ENCODE results near the gene FHOD3. TPM values are rescaled to one million over a fixed set of nuclear protein-coding genes. Genes with fewer than 3 reads are reported as not detected.

FHOD3 gene
- total and polyA plus RNA-seq, 2 of the 13 experiments (the other 11 are each of a cell fraction or from before 2014, with no cell fraction given), result 0.07 TPM; not detected in 1

DNA sequence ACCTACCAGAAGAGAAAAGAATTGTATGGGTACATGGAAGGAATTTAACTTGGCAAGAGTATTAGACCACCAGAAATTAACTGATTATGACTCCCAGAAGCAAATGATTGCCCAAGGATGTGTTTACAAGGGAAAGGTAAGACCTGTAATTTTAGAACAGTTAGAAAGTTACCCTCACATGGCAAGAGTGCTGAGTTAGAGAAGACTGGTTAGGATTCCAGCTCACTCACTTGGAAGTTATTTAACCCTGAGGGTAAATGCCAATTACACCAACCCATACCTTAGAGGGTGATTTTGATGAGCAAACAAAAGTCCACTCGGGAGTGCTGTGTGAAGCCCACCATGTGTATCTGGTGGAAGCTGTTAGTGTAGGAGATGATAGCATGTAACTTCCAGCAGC lies 361.1 kb downstream of the FHOD3 start:
- DNase-seq (ENCODE audit: low spot score), result no peak
- Histone ChIP-seq H2AFZ (ENCODE audit: low read length) (no peak overlapping the region), H4K20me1 (ENCODE audit: insufficient read depth, low read length) (no peaks in the 10 kb centered on the region), H3K4me2 (ENCODE audit: low read depth, low read length) (no peak overlapping the region), H3K27ac (ENCODE audit: extremely low read length, insufficient read depth, low read length) (no peak overlapping the region), H3K4me1 (ENCODE audit: insufficient read depth, low read length) (no peaks in the 10 kb centered on the region), H3K4me3 (replicated peaks in 1 of 3; ENCODE audit: insufficient read depth in 1 of 3, low read depth in 2 of 3, low read length in 3 of 3) (no peak overlapping the region), H3K9ac (ENCODE audit: insufficient read depth, low read depth, low read length) (no peak overlapping the region), H3K9me3 (ENCODE audit: low read length) (no peaks in the 10 kb centered on the region), H3K27me3 (ENCODE audit: control insufficient read depth in 1 of 2, insufficient read depth in 2 of 2, low read length in 2 of 2) (peaks cover 2 to 11% of the 10 kb centered on the region in 2 experiments; a peak in 3 of 5 replicates), H3K79me2 (ENCODE audit: insufficient read depth, low read length) (no peaks in the 10 kb centered on the region), H3K36me3 (replicated peaks in 1 of 2; ENCODE audit: control insufficient read depth in 1 of 2, insufficient read depth in 2 of 2, low read length in 2 of 2) (no peaks in the 10 kb centered on the region)
- CTCF ChIA-PET (ENCODE audit: low intra/inter-chr PET ratio, low total read pairs), result no interaction called here
- in situ Hi-C loops (cut with HindIII; ENCODE audit: extremely low pct_ligation_motif_present, low pct_unique_long_range_greater_than_20kb) (no loop called here), intact Hi-C loops (cut with micrococcal nuclease; ENCODE audit: unreplicated experiment) (no loop called here)
- POLR2A ChIA-PET, result no interaction called here
- no TSS peak for BruUV-seq (replicated peaks)
- FAIRE-seq, result no peak
- no peak for ATAC-seq
- 0% methylated on average over 1 of the region's 1 CpG for WGBS (ENCODE audit: low lambda C conversion rate)
- TF ChIP-seq, protein P1, sequence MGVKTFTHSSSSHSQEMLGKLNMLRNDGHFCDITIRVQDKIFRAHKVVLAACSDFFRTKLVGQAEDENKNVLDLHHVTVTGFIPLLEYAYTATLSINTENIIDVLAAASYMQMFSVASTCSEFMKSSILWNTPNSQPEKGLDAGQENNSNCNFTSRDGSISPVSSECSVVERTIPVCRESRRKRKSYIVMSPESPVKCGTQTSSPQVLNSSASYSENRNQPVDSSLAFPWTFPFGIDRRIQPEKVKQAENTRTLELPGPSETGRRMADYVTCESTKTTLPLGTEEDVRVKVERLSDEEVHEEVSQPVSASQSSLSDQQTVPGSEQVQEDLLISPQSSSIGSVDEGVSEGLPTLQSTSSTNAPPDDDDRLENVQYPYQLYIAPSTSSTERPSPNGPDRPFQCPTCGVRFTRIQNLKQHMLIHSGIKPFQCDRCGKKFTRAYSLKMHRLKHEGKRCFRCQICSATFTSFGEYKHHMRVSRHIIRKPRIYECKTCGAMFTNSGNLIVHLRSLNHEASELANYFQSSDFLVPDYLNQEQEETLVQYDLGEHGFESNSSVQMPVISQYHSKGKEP (CRISPR knock-in tag; IDR thresholded peaks at IDR 0.05), result no peak
- TF ChIP-seq, protein P2, sequence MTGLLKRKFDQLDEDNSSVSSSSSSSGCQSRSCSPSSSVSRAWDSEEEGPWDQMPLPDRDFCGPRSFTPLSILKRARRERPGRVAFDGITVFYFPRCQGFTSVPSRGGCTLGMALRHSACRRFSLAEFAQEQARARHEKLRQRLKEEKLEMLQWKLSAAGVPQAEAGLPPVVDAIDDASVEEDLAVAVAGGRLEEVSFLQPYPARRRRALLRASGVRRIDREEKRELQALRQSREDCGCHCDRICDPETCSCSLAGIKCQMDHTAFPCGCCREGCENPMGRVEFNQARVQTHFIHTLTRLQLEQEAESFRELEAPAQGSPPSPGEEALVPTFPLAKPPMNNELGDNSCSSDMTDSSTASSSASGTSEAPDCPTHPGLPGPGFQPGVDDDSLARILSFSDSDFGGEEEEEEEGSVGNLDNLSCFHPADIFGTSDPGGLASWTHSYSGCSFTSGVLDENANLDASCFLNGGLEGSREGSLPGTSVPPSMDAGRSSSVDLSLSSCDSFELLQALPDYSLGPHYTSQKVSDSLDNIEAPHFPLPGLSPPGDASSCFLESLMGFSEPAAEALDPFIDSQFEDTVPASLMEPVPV (CRISPR knock-in tag; IDR thresholded peaks at IDR 0.05), result no peak
- TF ChIP-seq ZNF335 (CRISPR knock-in tag; IDR thresholded peaks at IDR 0.05) (no peak), ZC3H4 (CRISPR knock-in tag; IDR thresholded peaks at IDR 0.05; ENCODE audit: borderline replicate concordance) (no peak), CEBPG (CRISPR knock-in tag; IDR thresholded peaks at IDR 0.05) (no peak), CHD2 (IDR thresholded peaks at IDR 0.05; ENCODE audit: low read depth, low read length) (no peak), ZNF205 (CRISPR knock-in tag; IDR thresholded peaks at IDR 0.05) (no peak), EP300 (IDR thresholded peaks at IDR 0.05; ENCODE audit: low read depth in 2 of 2, low read length in 2 of 2) (no peak), EP300 (CRISPR knock-in tag; IDR thresholded peaks at IDR 0.05; ENCODE audit: borderline replicate concordance) (no peak), ZNF607 (CRISPR knock-in tag; IDR thresholded peaks at IDR 0.05; ENCODE audit: borderline replicate concordance) (no peak), RORA (CRISPR knock-in tag; IDR thresholded peaks at IDR 0.05) (no peak), ZBTB20 (CRISPR knock-in tag; IDR thresholded peaks at IDR 0.05; ENCODE audit: borderline replicate concordance, low read depth) (no peak)
- TF ChIP-seq, protein P3, sequence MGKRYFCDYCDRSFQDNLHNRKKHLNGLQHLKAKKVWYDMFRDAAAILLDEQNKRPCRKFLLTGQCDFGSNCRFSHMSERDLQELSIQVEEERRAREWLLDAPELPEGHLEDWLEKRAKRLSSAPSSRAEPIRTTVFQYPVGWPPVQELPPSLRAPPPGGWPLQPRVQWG (CRISPR knock-in tag; IDR thresholded peaks at IDR 0.05; ENCODE audit: borderline replicate concordance, low read depth), result no peak
- TF ChIP-seq, protein P4, sequence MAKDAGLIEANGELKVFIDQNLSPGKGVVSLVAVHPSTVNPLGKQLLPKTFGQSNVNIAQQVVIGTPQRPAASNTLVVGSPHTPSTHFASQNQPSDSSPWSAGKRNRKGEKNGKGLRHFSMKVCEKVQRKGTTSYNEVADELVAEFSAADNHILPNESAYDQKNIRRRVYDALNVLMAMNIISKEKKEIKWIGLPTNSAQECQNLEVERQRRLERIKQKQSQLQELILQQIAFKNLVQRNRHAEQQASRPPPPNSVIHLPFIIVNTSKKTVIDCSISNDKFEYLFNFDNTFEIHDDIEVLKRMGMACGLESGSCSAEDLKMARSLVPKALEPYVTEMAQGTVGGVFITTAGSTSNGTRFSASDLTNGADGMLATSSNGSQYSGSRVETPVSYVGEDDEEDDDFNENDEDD (CRISPR knock-in tag; IDR thresholded peaks at IDR 0.05; ENCODE audit: borderline replicate concordance), result no peak
- TF ChIP-seq, protein P5, sequence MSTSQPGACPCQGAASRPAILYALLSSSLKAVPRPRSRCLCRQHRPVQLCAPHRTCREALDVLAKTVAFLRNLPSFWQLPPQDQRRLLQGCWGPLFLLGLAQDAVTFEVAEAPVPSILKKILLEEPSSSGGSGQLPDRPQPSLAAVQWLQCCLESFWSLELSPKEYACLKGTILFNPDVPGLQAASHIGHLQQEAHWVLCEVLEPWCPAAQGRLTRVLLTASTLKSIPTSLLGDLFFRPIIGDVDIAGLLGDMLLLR (CRISPR knock-in tag; IDR thresholded peaks at IDR 0.05), result no peak
- TF ChIP-seq, protein P6, sequence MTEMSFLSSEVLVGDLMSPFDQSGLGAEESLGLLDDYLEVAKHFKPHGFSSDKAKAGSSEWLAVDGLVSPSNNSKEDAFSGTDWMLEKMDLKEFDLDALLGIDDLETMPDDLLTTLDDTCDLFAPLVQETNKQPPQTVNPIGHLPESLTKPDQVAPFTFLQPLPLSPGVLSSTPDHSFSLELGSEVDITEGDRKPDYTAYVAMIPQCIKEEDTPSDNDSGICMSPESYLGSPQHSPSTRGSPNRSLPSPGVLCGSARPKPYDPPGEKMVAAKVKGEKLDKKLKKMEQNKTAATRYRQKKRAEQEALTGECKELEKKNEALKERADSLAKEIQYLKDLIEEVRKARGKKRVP (CRISPR knock-in tag; IDR thresholded peaks at IDR 0.05), result no peak

Data from HepG2 (cell line).